LNCAP (cell line): ENCODE results near the gene RPS19BP1.

Experiments
- CTCF ChIP-seq: fragments of 450-650 bp; IDR thresholded peaks from 2 replicates; pipeline ENCODE4 v1.5.1; 2017; ENCODE audit warnings: mild to moderate bottlenecking

The RPS19BP1 gene

GRCh38 chr22:39511226-39511625, 21.3 kb downstream of the RPS19BP1 start:
- TF ChIP-seq CTCF = no peak

GRCh38 chr22:39510529-39511149, 21.9 kb downstream of the RPS19BP1 start:
- no peak for TF ChIP-seq CTCF

GRCh38 chr22:39508393-39508792, 24.2 kb downstream of the RPS19BP1 start:
- no peak for TF ChIP-seq CTCF

- no peak for TF ChIP-seq CTCF
Measured at GRCh38 chr22:39504071-39504470, 28.5 kb downstream of the RPS19BP1 start.

GRCh38 chr22:39503630-39504029, 28.9 kb downstream of the RPS19BP1 start:
- TF ChIP-seq CTCF = no peak

- no peak for TF ChIP-seq CTCF
Measured at GRCh38 chr22:39502789-39503409, 29.6 kb downstream of the RPS19BP1 start.

GRCh38 chr22:39502109-39502788, 30.3 kb downstream of the RPS19BP1 start, which contains the start of gene MIEF1:
Gene MIEF1 (plus strand): TSS chr22:39502290. CDS start chr22:39511295, 9,005 bp downstream.
- no peak for TF ChIP-seq CTCF
